Chondrocyte (in vitro differentiated cells): ENCODE results near the gene DDX39A. TPM values are rescaled to one million over a fixed set of nuclear protein-coding genes. Genes with fewer than 3 reads are reported as not detected.

Experiments
- DNase-seq: peaks from one replicate; pipeline ENCODE4 v3.0.0; 2021; ENCODE audit warnings: mixed read lengths, low spot score
- H3K27ac Mint-ChIP-seq: one replicate; pipeline ENCODE4 v1.8.0; 2021; ENCODE audit warnings: mild to moderate bottlenecking, moderate library complexity, mixed read lengths; ENCODE audit not compliant: unreplicated experiment
- H3K27me3 Mint-ChIP-seq: 2 replicates; pipeline ENCODE4 v1.8.0; 2021; ENCODE audit warnings: low read depth, mixed read lengths
- H3K36me3 Mint-ChIP-seq: 2 replicates; pipeline ENCODE4 v1.8.0; 2021; ENCODE audit warnings: low read depth, mixed read lengths
- H3K4me1 Mint-ChIP-seq: 2 replicates; pipeline ENCODE4 v1.8.0; 2021; ENCODE audit warnings: low read depth, mild to moderate bottlenecking, mixed read lengths
- H3K4me3 Mint-ChIP-seq: one replicate; pipeline ENCODE4 v1.8.0; 2021; ENCODE audit warnings: mild to moderate bottlenecking, moderate library complexity, mixed read lengths; ENCODE audit not compliant: unreplicated experiment
- H3K9me3 Mint-ChIP-seq: 2 replicates; pipeline ENCODE4 v1.8.0; 2021; ENCODE audit warnings: low read depth, mixed read lengths
- total RNA-seq: library from RNA; stranded (reverse); gene quantifications from 3 replicates; pipeline ENCODE4 v1.2.1, GENCODE V29; 2021
- TF ChIP-seq, protein P1 (sequence below): fragments of 200-600 bp; sonication (generic); IDR thresholded peaks from 2 replicates; pipeline ENCODE4 v1.5.0; 2021; ENCODE audit warnings: antibody characterized with exemption, mild to moderate bottlenecking, moderate library complexity

Gene DDX39A
- total RNA-seq, 1 donor from 2014 or later: 51.8 TPM

DNA sequence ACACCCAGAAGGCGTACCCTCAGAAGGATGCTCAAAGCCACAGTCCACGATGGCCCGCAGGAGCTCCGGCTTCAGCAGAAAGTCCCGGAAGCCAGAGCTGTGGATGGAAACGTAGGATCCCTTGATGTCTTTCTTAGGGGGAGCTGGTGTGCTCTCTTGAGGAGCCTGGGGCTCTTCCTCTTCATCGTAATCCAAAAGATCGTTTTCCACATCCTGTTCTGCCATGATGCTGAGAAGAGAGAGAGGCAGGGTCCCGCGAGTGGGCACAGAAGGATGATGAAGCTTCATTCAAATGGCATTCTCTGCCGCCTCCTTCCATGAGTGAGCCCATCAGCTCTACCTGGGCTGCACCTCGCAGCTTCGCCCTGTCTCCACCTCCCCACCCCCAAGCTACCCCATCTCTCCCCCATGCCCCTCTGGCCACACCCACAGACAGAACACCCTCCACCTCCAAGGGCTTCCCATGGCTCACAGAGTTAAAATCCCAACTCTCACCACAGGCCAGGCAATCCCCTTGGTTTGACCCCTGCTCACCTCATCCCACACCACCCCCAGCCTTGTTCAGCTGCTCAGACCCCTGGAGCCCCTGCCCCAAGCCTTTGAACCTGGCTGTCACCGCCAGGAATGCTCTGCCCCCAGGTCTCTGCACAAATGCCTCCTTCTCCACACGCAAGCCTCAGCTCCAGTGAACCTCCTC is 6.0 kb downstream of the DDX39A start:
- DNase-seq: no peak
- Mint-ChIP-seq H3K36me3 (peaks cover 33% of the 10 kb centered on the region), H3K4me1 (peaks cover 45% of the 10 kb centered on the region), H3K27me3 (no peaks in the 10 kb centered on the region), H3K9me3 (no peaks in the 10 kb centered on the region), H3K4me3 (peak overlapping the region; percentile 35), H3K27ac (peak overlapping the region; percentile 79)
- TF ChIP-seq, protein P1, sequence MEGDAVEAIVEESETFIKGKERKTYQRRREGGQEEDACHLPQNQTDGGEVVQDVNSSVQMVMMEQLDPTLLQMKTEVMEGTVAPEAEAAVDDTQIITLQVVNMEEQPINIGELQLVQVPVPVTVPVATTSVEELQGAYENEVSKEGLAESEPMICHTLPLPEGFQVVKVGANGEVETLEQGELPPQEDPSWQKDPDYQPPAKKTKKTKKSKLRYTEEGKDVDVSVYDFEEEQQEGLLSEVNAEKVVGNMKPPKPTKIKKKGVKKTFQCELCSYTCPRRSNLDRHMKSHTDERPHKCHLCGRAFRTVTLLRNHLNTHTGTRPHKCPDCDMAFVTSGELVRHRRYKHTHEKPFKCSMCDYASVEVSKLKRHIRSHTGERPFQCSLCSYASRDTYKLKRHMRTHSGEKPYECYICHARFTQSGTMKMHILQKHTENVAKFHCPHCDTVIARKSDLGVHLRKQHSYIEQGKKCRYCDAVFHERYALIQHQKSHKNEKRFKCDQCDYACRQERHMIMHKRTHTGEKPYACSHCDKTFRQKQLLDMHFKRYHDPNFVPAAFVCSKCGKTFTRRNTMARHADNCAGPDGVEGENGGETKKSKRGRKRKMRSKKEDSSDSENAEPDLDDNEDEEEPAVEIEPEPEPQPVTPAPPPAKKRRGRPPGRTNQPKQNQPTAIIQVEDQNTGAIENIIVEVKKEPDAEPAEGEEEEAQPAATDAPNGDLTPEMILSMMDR: no peak

DNA sequence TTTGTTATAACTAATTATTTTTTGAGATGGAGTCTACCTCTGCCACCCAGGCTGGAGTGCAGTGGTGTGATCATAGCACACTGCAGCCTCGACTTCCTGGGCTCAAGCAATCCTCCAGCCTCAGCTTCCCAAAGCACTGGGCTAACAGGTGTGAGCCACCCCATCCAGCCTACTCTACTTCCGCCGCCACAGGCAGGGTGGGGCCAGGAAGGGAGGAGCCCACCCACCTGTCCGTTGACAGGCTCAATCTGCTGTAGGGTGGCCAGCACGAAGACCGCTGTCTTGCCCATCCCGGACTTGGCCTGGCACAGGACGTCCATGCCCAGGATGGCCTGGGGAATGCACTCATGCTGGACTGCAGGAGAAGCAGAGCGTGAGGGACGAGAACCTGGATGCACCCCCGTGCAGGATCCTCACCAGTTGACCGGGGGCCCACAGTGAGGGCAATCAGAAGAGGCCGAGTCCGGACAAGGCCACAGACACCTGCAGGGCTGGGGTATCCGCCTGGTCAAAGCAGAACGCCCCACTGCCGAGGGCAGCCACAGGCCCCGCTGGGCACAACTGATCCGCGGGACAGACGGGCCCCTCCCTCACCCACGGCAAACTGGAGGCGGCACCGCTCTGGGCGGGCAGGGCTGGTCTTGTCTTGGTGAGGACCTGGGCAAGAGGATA is 6.7 kb downstream of the DDX39A start:
- peaks cover 36% of the 10 kb centered on the region for H3K36me3 Mint-ChIP-seq
- TF ChIP-seq, protein P1: no peak
- H3K9me3 Mint-ChIP-seq: no peaks in the 10 kb centered on the region
- no peak overlapping the region for H3K27ac Mint-ChIP-seq
- no peaks in the 10 kb centered on the region for H3K27me3 Mint-ChIP-seq
- H3K4me1 Mint-ChIP-seq: peaks cover 38% of the 10 kb centered on the region
- H3K4me3 Mint-ChIP-seq: no peak overlapping the region
- no peak for DNase-seq

DNA sequence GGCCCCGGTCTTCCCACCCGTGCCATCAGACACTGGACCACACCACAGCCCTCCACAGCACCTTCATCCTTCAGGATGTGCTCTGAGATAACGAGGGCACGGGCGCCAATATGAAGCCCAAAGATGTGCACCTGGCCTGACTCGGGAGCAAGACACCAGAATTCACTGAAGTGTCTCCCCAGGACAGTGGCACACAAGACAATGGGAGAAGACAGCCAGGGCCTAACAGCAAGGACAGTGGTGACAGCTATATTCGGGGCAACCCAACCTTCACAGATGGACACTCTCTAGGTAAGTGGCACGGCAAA is 7.2 kb downstream of the DDX39A start:
- H3K27me3 Mint-ChIP-seq: no peaks in the 10 kb centered on the region
- DNase-seq: no peak
- peaks cover 36% of the 10 kb centered on the region for H3K36me3 Mint-ChIP-seq
- no peaks in the 10 kb centered on the region for H3K9me3 Mint-ChIP-seq
- no peak overlapping the region for H3K4me3 Mint-ChIP-seq
- peaks cover 32% of the 10 kb centered on the region for H3K4me1 Mint-ChIP-seq
- TF ChIP-seq, protein P1: no peak
- H3K27ac Mint-ChIP-seq: peak overlapping the region; percentile 32

DNA sequence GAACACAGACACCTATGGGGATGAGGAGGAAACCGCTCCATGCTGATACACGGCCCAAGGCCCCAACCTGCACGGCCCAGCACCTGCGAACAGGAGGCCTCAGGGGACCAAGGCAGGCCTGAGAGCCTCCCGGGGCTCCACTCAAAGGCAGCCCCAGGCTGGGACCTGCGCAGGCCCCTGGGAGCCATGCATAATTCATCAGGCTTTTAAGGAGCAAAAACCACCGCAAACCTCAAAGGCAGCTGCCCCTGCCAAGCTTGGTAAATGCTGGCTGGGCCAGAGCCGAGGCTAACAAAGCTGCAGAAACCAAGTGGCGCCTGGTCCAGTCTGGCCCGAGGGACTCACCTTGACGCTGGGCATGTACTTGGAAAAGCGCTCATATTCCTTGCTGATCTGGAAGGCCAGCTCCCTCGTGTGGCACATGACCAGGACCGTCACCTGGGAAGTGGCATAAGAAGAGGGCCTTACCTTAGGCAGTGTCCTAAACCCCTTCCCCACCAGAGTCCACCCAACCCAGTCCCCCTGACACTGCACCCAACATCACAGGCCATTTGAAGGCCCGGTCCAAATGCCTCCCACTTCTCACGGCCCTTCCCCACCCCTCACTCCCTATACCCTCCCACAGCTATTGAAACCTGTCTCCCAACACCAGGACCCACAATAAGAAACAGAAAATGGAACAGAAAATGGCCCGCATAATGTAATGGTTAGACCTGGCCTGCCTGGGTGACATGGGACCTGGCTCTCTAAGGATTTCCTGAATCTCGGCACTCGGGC is 7.8 kb downstream of the DDX39A start:
- TF ChIP-seq, protein P1: no peak
- no peaks in the 10 kb centered on the region for H3K9me3 Mint-ChIP-seq
- H3K36me3 Mint-ChIP-seq: peaks cover 35% of the 10 kb centered on the region
- H3K27ac Mint-ChIP-seq: peak overlapping the region; percentile 41
- no peak overlapping the region for H3K4me3 Mint-ChIP-seq
- H3K27me3 Mint-ChIP-seq: no peaks in the 10 kb centered on the region
- no peak for DNase-seq
- H3K4me1 Mint-ChIP-seq: peaks cover 32% of the 10 kb centered on the region
